OCI-LY1 (cell line): ENCODE results near the gene RPS6KA3.
"Not testable (repeated sequence)": the region's sequence is repeated elsewhere in the genome, so short reads cannot be mapped to it uniquely, and the experiment has no call there.

Experiments
- H2AFZ ChIP-seq: fragments of 200-600 bp; sonication (generic), shearing (Covaris generic); 2 replicates; pipeline ENCODE4 v1.6.0; 2014; ENCODE audit warnings: antibody characterized with exemption, mild to moderate bottlenecking, low read length
- H3F3A ChIP-seq: fragments of 200-600 bp; sonication (generic), shearing (Covaris generic); 2 replicates; pipeline ENCODE4 v1.6.0; 2014; ENCODE audit warnings: mild to moderate bottlenecking, antibody characterized with exemption, low read length, moderate library complexity; ENCODE audit not compliant: insufficient read depth
- H3K27ac ChIP-seq: fragments of 200-600 bp; sonication (generic); 2 replicates; pipeline ENCODE4 v1.5.1; 2014; ENCODE audit warnings: low read length, mixed run types, mild to moderate bottlenecking, low read depth; ENCODE audit not compliant: poor library complexity, severe bottlenecking
- H3K27me3 ChIP-seq: fragments of 200-600 bp; sonication (generic); 2 replicates; pipeline ENCODE4 v1.6.0; 2014; ENCODE audit warnings: antibody characterized with exemption, mild to moderate bottlenecking, low read length, moderate library complexity; ENCODE audit not compliant: insufficient read depth
- H3K36me3 ChIP-seq: fragments of 200-600 bp; sonication (generic); 2 replicates; pipeline ENCODE4 v1.6.1; 2014; ENCODE audit warnings: mild to moderate bottlenecking, antibody characterized with exemption, low read length, moderate library complexity, mixed read lengths; ENCODE audit not compliant: insufficient read depth
- H3K4me1 ChIP-seq: fragments of 200-600 bp; sonication (generic); 2 replicates; pipeline ENCODE4 v1.5.1; 2014; ENCODE audit warnings: mild to moderate bottlenecking, low read length, moderate library complexity; ENCODE audit not compliant: insufficient read depth, severe bottlenecking
- H3K4me2 ChIP-seq: fragments of 200-600 bp; sonication (generic), shearing (Covaris generic); 2 replicates; pipeline ENCODE4 v1.6.1; 2014; ENCODE audit warnings: low read length
- H3K4me3 ChIP-seq: fragments of 200-600 bp; sonication (generic); 2 replicates; pipeline ENCODE4 v1.5.1; 2014; ENCODE audit warnings: low read length, low read depth, mild to moderate bottlenecking, mixed read lengths; ENCODE audit not compliant: poor library complexity, severe bottlenecking
- H3K79me2 ChIP-seq: fragments of 200-600 bp; shearing (Covaris generic); 2 replicates; pipeline ENCODE4 v1.6.1; 2016; ENCODE audit warnings: mixed run types, low read length, mixed read lengths; ENCODE audit not compliant: insufficient read depth
- H3K9ac ChIP-seq: fragments of 200-600 bp; sonication (generic), shearing (Covaris generic); 2 replicates; pipeline ENCODE4 v1.6.1; 2014; ENCODE audit warnings: mild to moderate bottlenecking, low read length, mixed read lengths
- H3K9me2 ChIP-seq: fragments of 200-600 bp; sonication (generic), shearing (Covaris generic); 2 replicates; pipeline ENCODE4 v1.6.1; 2014; ENCODE audit warnings: low read depth, mild to moderate bottlenecking, low read length, mixed read lengths
- H3K9me3 ChIP-seq: fragments of 200-600 bp; shearing (Covaris generic); 2 replicates; pipeline ENCODE4 v1.6.1; 2014; ENCODE audit warnings: low read length, mixed read lengths
- H4K20me1 ChIP-seq: fragments of 200-600 bp; sonication (generic), shearing (Covaris generic); 2 replicates; pipeline ENCODE4 v1.6.0; 2016; ENCODE audit warnings: mild to moderate bottlenecking, low read length; ENCODE audit not compliant: insufficient read depth
- EZH2 ChIP-seq: fragments of 200-600 bp; sonication (generic), shearing (Covaris generic); IDR thresholded peaks from 2 replicates; pipeline ENCODE4 v1.8.0; 2017; ENCODE audit warnings: borderline replicate concordance, mixed run types, mild to moderate bottlenecking, antibody characterized with exemption, low read length, moderate library complexity, mixed read lengths
- TF ChIP-seq, protein P1 (sequence below): fragments of 200-600 bp; sonication (generic), shearing (Covaris generic); IDR thresholded peaks from 2 replicates; pipeline ENCODE4 v1.5.1; 2017; ENCODE audit warnings: mild to moderate bottlenecking, antibody characterized with exemption, low read length, moderate library complexity, mixed read lengths

RPS6KA3 gene

DNA sequence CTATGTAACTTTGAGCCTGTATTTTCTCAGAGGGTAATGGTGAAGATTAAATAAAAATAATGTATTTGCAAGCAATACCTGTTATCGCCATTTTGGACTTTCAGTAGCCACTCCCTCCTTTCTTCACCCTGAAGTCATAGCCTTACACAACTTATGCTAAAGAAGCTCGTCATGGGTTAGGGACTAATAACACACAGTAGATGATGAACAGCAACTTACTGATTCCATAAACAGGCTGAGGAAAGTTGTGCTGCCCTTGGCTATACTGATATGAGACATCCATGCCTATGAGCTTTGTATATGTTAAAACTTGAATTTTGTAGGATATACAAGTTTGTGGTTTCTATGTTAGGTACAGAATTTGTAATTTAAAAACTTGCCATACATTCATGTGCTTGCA is 93.4 kb downstream of the RPS6KA3 start:
- Histone ChIP-seq H3K4me1 (no peaks in the 10 kb centered on the region), H3K27me3 (no peaks in the 10 kb centered on the region), H2AFZ (no peak overlapping the region), H3K9me2 (no peaks in the 10 kb centered on the region), H3K36me3 (peaks cover 41% of the 10 kb centered on the region), H3K27ac (no peak overlapping the region), H4K20me1 (no peaks in the 10 kb centered on the region), H3K4me2 (no peak overlapping the region), H3K9ac (no peak overlapping the region), H3K9me3 (no peaks in the 10 kb centered on the region), H3K4me3 (no peak overlapping the region), H3F3A (no peaks in the 10 kb centered on the region), H3K79me2 (no peaks in the 10 kb centered on the region)
- no peak for TF ChIP-seq EZH2
- TF ChIP-seq, protein P1, sequence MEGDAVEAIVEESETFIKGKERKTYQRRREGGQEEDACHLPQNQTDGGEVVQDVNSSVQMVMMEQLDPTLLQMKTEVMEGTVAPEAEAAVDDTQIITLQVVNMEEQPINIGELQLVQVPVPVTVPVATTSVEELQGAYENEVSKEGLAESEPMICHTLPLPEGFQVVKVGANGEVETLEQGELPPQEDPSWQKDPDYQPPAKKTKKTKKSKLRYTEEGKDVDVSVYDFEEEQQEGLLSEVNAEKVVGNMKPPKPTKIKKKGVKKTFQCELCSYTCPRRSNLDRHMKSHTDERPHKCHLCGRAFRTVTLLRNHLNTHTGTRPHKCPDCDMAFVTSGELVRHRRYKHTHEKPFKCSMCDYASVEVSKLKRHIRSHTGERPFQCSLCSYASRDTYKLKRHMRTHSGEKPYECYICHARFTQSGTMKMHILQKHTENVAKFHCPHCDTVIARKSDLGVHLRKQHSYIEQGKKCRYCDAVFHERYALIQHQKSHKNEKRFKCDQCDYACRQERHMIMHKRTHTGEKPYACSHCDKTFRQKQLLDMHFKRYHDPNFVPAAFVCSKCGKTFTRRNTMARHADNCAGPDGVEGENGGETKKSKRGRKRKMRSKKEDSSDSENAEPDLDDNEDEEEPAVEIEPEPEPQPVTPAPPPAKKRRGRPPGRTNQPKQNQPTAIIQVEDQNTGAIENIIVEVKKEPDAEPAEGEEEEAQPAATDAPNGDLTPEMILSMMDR: no peak

DNA sequence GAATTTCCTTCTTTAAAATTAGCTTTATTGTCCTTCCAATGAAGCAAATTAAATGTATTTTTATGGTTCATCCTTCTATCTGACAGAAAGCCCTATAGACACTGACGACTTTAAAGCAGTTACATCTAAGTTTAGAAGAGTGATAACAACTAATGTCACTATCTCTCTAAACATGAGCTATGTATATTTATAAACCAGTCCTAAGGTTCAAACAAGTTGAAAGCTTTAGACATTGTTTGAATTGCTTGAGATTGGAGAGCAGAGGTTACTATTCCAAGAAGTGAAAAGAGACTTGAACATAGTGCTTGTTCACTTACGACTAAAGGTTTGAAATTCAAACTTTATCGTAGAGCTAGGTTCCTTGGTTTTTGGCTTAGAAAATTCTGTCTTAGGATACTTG is 94.8 kb downstream of the RPS6KA3 start:
- no peaks in the 10 kb centered on the region for H3K9me3 ChIP-seq
- no peak overlapping the region for H3K27ac ChIP-seq
- H3K36me3 ChIP-seq: peaks cover 36% of the 10 kb centered on the region
- H3K4me3 ChIP-seq: no peak overlapping the region
- H4K20me1 ChIP-seq: no peaks in the 10 kb centered on the region
- H3K4me1 ChIP-seq: no peaks in the 10 kb centered on the region
- no peaks in the 10 kb centered on the region for H3K27me3 ChIP-seq
- no peaks in the 10 kb centered on the region for H3K9me2 ChIP-seq
- no peak for TF ChIP-seq EZH2
- TF ChIP-seq, protein P1: no peak
- no peaks in the 10 kb centered on the region for H3F3A ChIP-seq
- no peak overlapping the region for H2AFZ ChIP-seq
- H3K9ac ChIP-seq: no peak overlapping the region
- H3K79me2 ChIP-seq: no peaks in the 10 kb centered on the region
- H3K4me2 ChIP-seq: no peak overlapping the region

DNA sequence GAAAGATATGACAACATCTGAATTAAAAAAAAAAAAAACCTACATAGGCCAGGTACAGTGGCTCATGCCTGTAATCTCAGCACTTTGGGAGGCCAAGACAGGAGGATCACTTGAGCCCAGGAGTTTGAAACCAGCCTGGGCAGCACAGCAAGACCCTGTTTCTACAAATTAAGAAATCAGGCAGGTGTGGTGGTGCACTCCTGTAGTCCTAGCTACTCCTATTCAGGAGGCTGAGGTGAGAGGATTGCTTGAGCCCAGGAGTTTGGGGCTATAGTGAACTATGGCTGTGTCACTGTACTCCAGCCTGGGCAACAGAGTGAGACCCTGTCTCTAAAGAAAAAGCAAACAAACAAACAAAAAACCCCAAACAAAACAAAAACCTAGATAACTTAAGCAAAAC is 104.2 kb downstream of the RPS6KA3 start:
- not testable (repeated sequence) for H3K9ac ChIP-seq, H3K4me2 ChIP-seq, H3K27me3 ChIP-seq, H2AFZ ChIP-seq, H4K20me1 ChIP-seq, H3K27ac ChIP-seq, H3K9me3 ChIP-seq, H3K4me3 ChIP-seq, H3K79me2 ChIP-seq, H3K9me2 ChIP-seq, H3K4me1 ChIP-seq, H3F3A ChIP-seq
- peaks cover 23% of the 10 kb centered on the region for H3K36me3 ChIP-seq

DNA sequence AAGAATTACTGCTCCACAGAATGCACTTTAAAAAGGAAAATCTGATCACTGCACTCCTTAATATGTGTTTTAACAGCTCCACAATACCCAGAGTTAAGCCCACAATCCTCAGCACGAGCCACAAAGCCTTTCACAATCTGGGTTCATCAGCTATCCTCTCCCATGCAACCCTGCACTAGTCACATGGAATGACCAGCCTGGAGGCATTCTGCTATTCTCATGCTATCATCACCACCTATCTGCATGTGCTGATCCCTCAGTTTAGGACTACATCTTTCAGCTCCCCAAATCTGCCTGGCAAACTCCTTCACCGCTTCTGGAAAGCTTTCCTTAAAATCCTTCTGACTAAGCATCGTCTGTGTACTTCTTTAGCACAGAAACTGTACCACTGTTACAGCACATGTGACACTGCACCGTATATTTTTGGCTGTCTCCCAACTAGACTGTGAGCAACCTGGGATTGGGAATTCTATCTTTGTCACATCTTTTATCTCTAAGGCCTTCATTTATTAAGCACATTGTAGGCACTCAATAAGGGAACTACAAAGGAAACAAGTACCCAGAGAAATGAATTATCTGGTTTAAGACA is 106.8 kb downstream of the RPS6KA3 start:
- no peaks in the 10 kb centered on the region for H4K20me1 ChIP-seq
- no peak for TF ChIP-seq EZH2
- TF ChIP-seq, protein P1: no peak
- H3K27ac ChIP-seq: no peak overlapping the region
- peaks cover 36% of the 10 kb centered on the region for H3K36me3 ChIP-seq
- no peaks in the 10 kb centered on the region for H3F3A ChIP-seq
- H3K4me3 ChIP-seq: no peak overlapping the region
- no peaks in the 10 kb centered on the region for H3K4me1 ChIP-seq
- no peak overlapping the region for H3K4me2 ChIP-seq
- H3K27me3 ChIP-seq: no peaks in the 10 kb centered on the region
- H3K79me2 ChIP-seq: no peaks in the 10 kb centered on the region
- no peaks in the 10 kb centered on the region for H3K9me3 ChIP-seq
- H3K9me2 ChIP-seq: no peaks in the 10 kb centered on the region
- H3K9ac ChIP-seq: no peak overlapping the region
- no peak overlapping the region for H2AFZ ChIP-seq
